ENCODE data around the gene NFE2L2.
"Not testable (repeated sequence)": the region's sequence is repeated elsewhere in the genome, so short reads cannot be mapped to it uniquely, and the experiment has no call there.

The NFE2L2 gene

DNA sequence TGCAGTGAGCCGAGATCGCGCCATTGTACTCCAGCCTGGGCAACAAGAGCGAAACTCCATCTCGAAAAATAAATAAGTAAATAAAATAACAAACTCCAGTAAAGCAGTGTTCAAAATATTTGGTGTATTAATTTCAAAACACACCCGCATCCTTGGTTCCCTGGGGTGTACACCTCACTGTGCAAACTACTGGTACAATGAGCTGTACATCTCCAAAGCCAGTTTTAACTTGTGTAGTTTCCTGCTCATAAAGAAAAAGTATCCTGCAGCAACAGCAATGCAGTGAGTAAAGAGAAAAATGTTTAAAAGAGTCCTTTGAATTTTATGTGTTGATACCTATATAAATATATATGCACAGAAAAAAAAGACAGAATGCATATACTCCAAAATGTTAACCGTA lies 4.4 kb upstream of the NFE2L2 start:
- no CpG with 5 or more reads among the region's 7 CpGs for WGBS (ENCODE audit: extremely low coverage, insufficient coverage, low lambda C conversion rate)
- Histone ChIP-seq H3K4ac (ENCODE audit: low read depth, low read length) (no peak overlapping the region), H3K4me2 (ENCODE audit: low read length) (no peak overlapping the region), H2BK120ac (ENCODE audit: low read depth, low read length) (no peak overlapping the region), H3K4me1 (ENCODE audit: control insufficient read depth, low read depth, low read length) (no peaks in the 10 kb centered on the region), H3K27me3 (ENCODE audit: insufficient read depth, low read length, poor library complexity) (no peaks in the 10 kb centered on the region), H3K23ac (ENCODE audit: low read length) (no peak overlapping the region), H3K79me2 (ENCODE audit: control insufficient read depth, insufficient read depth, low read length) (no peaks in the 10 kb centered on the region), H4K5ac (ENCODE audit: low read length) (no peak overlapping the region), H3K36me3 (ENCODE audit: control insufficient read depth, insufficient read depth, low read length) (no peaks in the 10 kb centered on the region), H3K4me3 (ENCODE audit: low read length) (no peak overlapping the region), H4K8ac (ENCODE audit: low read depth, low read length) (no peak overlapping the region), H3K18ac (ENCODE audit: low read length) (no peak overlapping the region), H2BK5ac (ENCODE audit: low read length) (no peak overlapping the region), H3K79me1 (ENCODE audit: low read length) (no peaks in the 10 kb centered on the region), H3K27ac (ENCODE audit: low read depth, low read length) (no peak overlapping the region), H3K56ac (ENCODE audit: low read length) (no peak overlapping the region), H2AK5ac (ENCODE audit: low read length) (no peak overlapping the region), H2BK15ac (replicated peaks; ENCODE audit: low read depth) (no peak overlapping the region), H3K9ac (ENCODE audit: low read length) (no peak overlapping the region)
- no peak for DNase-seq

GRCh38 chr2:177268187-177268871 lies 3.8 kb upstream of the NFE2L2 start:
- H4K8ac ChIP-seq (ENCODE audit: low read depth, low read length) = no peak overlapping the region
- H3K27ac ChIP-seq (ENCODE audit: low read depth, low read length) = no peak overlapping the region
- H3K4ac ChIP-seq (ENCODE audit: low read depth, low read length) = no peak overlapping the region
- no peaks in the 10 kb centered on the region for H3K27me3 ChIP-seq (ENCODE audit: insufficient read depth, low read length, poor library complexity)
- H3K4me1 ChIP-seq (ENCODE audit: control insufficient read depth, low read depth, low read length) = no peaks in the 10 kb centered on the region
- H2BK15ac ChIP-seq (replicated peaks; ENCODE audit: low read depth) = no peak overlapping the region
- no peak overlapping the region for H3K56ac ChIP-seq (ENCODE audit: low read length)
- H2AK5ac ChIP-seq (ENCODE audit: low read length) = no peak overlapping the region
- no CpG with 5 or more reads among the region's 8 CpGs for WGBS (ENCODE audit: extremely low coverage, insufficient coverage, low lambda C conversion rate)
- no peak overlapping the region for H3K23ac ChIP-seq (ENCODE audit: low read length)
- no peaks in the 10 kb centered on the region for H3K79me1 ChIP-seq (ENCODE audit: low read length)
- no peak overlapping the region for H2BK120ac ChIP-seq (ENCODE audit: low read depth, low read length)
- H2BK5ac ChIP-seq (ENCODE audit: low read length) = no peak overlapping the region
- no peak for DNase-seq
- no peaks in the 10 kb centered on the region for H3K36me3 ChIP-seq (ENCODE audit: control insufficient read depth, insufficient read depth, low read length)
- H4K5ac ChIP-seq (ENCODE audit: low read length) = no peak overlapping the region
- H3K4me2 ChIP-seq (ENCODE audit: low read length) = no peak overlapping the region
- H3K9ac ChIP-seq (ENCODE audit: low read length) = no peak overlapping the region
- H3K79me2 ChIP-seq (ENCODE audit: control insufficient read depth, insufficient read depth, low read length) = peaks cover 3% of the 10 kb centered on the region
- H3K18ac ChIP-seq (ENCODE audit: low read length) = no peak overlapping the region
- no peak overlapping the region for H3K4me3 ChIP-seq (ENCODE audit: low read length)

GRCh38 chr2:177266955-177267354 lies 2.4 kb upstream of the NFE2L2 start:
- H4K8ac ChIP-seq (ENCODE audit: low read depth, low read length); H4K5ac ChIP-seq (ENCODE audit: low read length); H3K36me3 ChIP-seq (ENCODE audit: control insufficient read depth, insufficient read depth, low read length); H3K23ac ChIP-seq (ENCODE audit: low read length); H2BK5ac ChIP-seq (ENCODE audit: low read length); H3K27ac ChIP-seq (ENCODE audit: low read depth, low read length); H3K56ac ChIP-seq (ENCODE audit: low read length); H3K18ac ChIP-seq (ENCODE audit: low read length); H3K9ac ChIP-seq (ENCODE audit: low read length); H2BK120ac ChIP-seq (ENCODE audit: low read depth, low read length); H3K4me3 ChIP-seq (ENCODE audit: low read length); H3K4me1 ChIP-seq (ENCODE audit: control insufficient read depth, low read depth, low read length); H3K27me3 ChIP-seq (ENCODE audit: insufficient read depth, low read length, poor library complexity); DNase-seq; H3K4ac ChIP-seq (ENCODE audit: low read depth, low read length); H3K4me2 ChIP-seq (ENCODE audit: low read length); H3K79me1 ChIP-seq (ENCODE audit: low read length); H2AK5ac ChIP-seq (ENCODE audit: low read length): not testable (repeated sequence)
- H3K79me2 ChIP-seq (ENCODE audit: control insufficient read depth, insufficient read depth, low read length) = peaks cover 11% of the 10 kb centered on the region
- no CpG with 5 or more reads among the region's 8 CpGs for WGBS (ENCODE audit: extremely low coverage, insufficient coverage, low lambda C conversion rate)
- peak overlapping the region; percentile 45 for H2BK15ac ChIP-seq (replicated peaks; ENCODE audit: low read depth)

DNA sequence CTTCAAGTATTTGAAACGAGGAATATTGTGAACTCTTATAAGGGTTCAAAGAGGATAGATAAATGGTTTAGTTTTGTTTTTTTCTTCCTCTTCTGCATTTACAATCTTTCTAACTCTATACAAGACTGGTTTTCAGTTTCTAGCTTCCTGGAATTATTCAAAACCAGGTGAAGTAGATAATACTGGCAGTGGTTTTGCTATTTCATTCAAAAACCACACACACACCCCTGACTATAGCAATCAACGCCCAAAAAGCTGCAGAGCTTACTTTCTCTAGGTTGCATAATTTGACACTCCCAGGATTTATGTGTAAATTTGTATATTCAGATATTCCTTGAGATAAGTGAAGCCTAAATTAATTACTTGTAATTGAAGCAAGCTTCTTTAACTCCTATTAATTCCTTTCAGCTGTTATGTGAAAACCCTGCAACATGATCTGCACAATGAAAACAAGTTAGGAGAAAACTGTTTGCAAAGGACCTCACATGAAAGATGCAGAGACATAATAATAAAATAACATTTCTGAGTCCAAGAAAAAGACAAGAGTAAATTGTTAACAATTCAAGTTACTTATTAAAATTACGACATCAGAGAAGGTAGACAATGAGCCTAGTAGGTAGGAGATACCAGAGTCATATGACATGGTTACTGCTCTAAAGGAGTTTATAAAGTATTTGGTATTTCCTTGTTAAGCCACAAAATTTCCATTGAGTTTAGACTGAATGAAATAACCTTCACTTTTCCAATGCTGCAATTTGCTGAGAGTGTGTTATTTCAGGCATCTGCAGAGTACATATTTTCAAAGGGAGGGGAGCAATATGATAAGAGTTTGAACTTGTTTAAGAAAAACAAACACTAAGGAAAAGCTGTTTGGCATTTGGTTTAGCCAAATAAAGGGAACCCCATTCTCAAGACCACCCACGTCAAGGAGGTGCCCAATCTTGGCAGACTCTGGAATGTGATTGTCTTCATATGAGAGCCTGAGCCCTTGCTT lies 1.6 kb upstream of the NFE2L2 start:
- no peak overlapping the region for H2AK5ac ChIP-seq (ENCODE audit: low read length)
- H4K5ac ChIP-seq (ENCODE audit: low read length) = no peak overlapping the region
- H3K27me3 ChIP-seq (ENCODE audit: insufficient read depth, low read length, poor library complexity) = no peaks in the 10 kb centered on the region
- no peak overlapping the region for H3K18ac ChIP-seq (ENCODE audit: low read length)
- peaks cover 18% of the 10 kb centered on the region for H3K79me2 ChIP-seq (ENCODE audit: control insufficient read depth, insufficient read depth, low read length)
- WGBS (ENCODE audit: extremely low coverage, insufficient coverage, low lambda C conversion rate) = no CpG with 5 or more reads among the region's 4 CpGs
- H3K36me3 ChIP-seq (ENCODE audit: control insufficient read depth, insufficient read depth, low read length) = no peaks in the 10 kb centered on the region
- H3K9ac ChIP-seq (ENCODE audit: low read length) = no peak overlapping the region
- no peak overlapping the region for H3K23ac ChIP-seq (ENCODE audit: low read length)
- H3K4me3 ChIP-seq (ENCODE audit: low read length) = no peak overlapping the region
- no peaks in the 10 kb centered on the region for H3K79me1 ChIP-seq (ENCODE audit: low read length)
- no peak overlapping the region for H3K4me2 ChIP-seq (ENCODE audit: low read length)
- H3K56ac ChIP-seq (ENCODE audit: low read length) = no peak overlapping the region
- H4K8ac ChIP-seq (ENCODE audit: low read depth, low read length) = no peak overlapping the region
- H2BK5ac ChIP-seq (ENCODE audit: low read length) = no peak overlapping the region
- no peak overlapping the region for H3K27ac ChIP-seq (ENCODE audit: low read depth, low read length)
- H3K4ac ChIP-seq (ENCODE audit: low read depth, low read length) = no peak overlapping the region
- DNase-seq = no peak
- H2BK120ac ChIP-seq (ENCODE audit: low read depth, low read length) = no peak overlapping the region
- no peaks in the 10 kb centered on the region for H3K4me1 ChIP-seq (ENCODE audit: control insufficient read depth, low read depth, low read length)
- no peak overlapping the region for H2BK15ac ChIP-seq (replicated peaks; ENCODE audit: low read depth)

- peak overlapping the region; percentile 99 for H3K27ac ChIP-seq (ENCODE audit: low read depth, low read length)
- WGBS (ENCODE audit: extremely low coverage, insufficient coverage, low lambda C conversion rate) = no CpG with 5 or more reads among the region's 61 CpGs
- H3K4ac ChIP-seq (ENCODE audit: low read depth, low read length) = peak overlapping the region; percentile 44
- H3K9ac ChIP-seq (ENCODE audit: low read length) = peak overlapping the region; percentile 92
- peak overlapping the region; percentile 51 for H3K4me3 ChIP-seq (ENCODE audit: low read length)
- H3K36me3 ChIP-seq (ENCODE audit: control insufficient read depth, insufficient read depth, low read length) = no peaks in the 10 kb centered on the region
- no peak overlapping the region for H2AK5ac ChIP-seq (ENCODE audit: low read length)
- peaks cover 2% of the 10 kb centered on the region for H3K79me1 ChIP-seq (ENCODE audit: low read length)
- H3K79me2 ChIP-seq (ENCODE audit: control insufficient read depth, insufficient read depth, low read length) = peaks cover 32% of the 10 kb centered on the region
- H2BK120ac ChIP-seq (ENCODE audit: low read depth, low read length) = peak overlapping the region; percentile 74
- peak overlapping the region; percentile 49 for H2BK5ac ChIP-seq (ENCODE audit: low read length)
- no peak overlapping the region for H2BK15ac ChIP-seq (replicated peaks; ENCODE audit: low read depth)
- H3K4me2 ChIP-seq (ENCODE audit: low read length) = peak overlapping the region; percentile 22
- H3K23ac ChIP-seq (ENCODE audit: low read length) = peak overlapping the region; percentile 95
- H4K5ac ChIP-seq (ENCODE audit: low read length) = no peak overlapping the region
- peak overlapping the region; percentile 93 for H4K8ac ChIP-seq (ENCODE audit: low read depth, low read length)
- H3K18ac ChIP-seq (ENCODE audit: low read length) = peak overlapping the region; percentile 98
- no peaks in the 10 kb centered on the region for H3K27me3 ChIP-seq (ENCODE audit: insufficient read depth, low read length, poor library complexity)
- H3K4me1 ChIP-seq (ENCODE audit: control insufficient read depth, low read depth, low read length) = no peaks in the 10 kb centered on the region
- peak; percentile 64 for DNase-seq
- peak overlapping the region; percentile 95 for H3K56ac ChIP-seq (ENCODE audit: low read length)
These were observed 276 bp downstream of the NFE2L2 start for GRCh38 chr2:177264209-177264692.

Data from mesendoderm (in vitro differentiated cells).